GM21381 (cell line): ENCODE data around the gene WRAP73.

Experiments used
- ATAC-seq: cut with Tn5 transposase; IDR thresholded peaks from one replicate; pipeline ENCODE4 v1.9.1; 2021; ENCODE audit warnings: mild to moderate bottlenecking, moderate library complexity; ENCODE audit not compliant: unreplicated experiment

WRAP73 gene

DNA sequence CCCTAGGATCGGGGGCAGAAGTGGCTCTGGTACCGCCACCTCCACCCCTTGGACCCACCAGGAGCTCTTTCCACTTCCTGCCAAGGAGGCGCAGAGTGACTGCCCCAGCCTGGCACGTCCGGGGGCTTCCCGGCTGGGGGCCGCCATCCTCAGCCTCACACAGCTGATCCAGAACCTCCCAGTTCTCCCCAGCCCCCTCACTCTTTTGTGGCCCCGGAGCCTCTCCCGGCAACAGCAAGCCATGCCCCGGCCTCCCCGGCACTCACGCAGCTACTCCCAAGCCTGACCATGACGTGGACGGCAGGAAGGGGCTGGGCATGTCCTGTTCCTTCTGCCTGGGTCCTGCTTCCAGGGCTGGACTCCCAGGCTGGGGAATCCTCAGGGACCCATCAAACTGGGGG lies 19.5 kb upstream of the WRAP73 start:
- ATAC-seq: no peak

- ATAC-seq: no peak
Observed at GRCh38 chr1:3668585-3669300, 18.8 kb upstream of the WRAP73 start.

DNA sequence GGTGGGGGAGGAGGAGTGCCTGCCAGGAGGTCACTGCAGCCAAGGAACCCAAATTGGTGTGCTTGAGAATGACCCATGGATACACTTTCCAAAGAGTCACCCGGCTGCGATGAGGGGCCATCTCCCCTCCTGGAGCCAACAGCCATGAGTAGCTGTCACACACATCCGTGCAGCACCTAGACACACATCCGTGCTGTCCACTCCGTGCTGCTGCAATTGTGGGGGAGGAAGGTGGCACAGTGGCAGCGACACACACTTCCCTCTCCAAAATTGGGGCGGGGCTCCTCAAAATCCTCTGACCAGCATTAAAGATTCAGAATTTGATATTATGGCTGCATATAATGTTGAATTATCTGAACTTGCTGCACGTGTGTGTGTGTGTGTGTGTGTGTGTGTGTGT lies 18.2 kb upstream of the WRAP73 start:
- ATAC-seq: no peak

DNA sequence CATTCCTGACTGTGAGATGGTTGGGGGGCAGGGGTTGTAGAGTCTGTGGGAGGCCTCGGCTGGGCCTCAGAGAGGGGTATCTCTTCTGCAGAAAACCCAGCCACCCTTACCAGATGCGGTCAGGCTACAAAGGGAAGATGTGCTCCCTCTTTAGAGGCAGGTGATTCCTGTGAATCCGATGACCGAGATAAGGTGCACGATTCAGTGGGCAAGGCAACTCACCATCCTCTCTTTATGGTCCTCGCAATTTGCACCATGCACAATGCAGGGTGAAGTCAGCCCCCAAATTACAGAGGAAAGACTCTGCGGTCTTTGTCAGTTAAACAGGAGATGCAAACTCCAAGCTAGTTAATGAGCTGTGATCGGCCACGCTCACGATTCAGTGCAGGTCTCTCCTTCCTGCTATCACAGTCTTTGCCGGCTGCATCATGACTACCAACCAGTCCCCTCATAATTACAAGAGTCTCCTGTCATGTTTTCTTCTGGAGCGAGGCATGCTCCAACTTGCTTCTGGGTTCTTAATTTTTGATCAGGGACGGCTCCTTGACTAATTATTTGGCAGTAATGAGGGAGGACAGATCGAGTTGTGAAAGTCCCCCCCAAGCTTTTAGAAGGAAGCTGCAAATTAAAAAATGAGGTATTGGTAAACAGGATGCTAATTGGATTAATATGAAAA lies 14.9 kb upstream of the WRAP73 start:
- ATAC-seq: no peak

GRCh38 chr1:3663999-3664699 lies 14.2 kb upstream of the WRAP73 start:
- ATAC-seq: no peak

DNA sequence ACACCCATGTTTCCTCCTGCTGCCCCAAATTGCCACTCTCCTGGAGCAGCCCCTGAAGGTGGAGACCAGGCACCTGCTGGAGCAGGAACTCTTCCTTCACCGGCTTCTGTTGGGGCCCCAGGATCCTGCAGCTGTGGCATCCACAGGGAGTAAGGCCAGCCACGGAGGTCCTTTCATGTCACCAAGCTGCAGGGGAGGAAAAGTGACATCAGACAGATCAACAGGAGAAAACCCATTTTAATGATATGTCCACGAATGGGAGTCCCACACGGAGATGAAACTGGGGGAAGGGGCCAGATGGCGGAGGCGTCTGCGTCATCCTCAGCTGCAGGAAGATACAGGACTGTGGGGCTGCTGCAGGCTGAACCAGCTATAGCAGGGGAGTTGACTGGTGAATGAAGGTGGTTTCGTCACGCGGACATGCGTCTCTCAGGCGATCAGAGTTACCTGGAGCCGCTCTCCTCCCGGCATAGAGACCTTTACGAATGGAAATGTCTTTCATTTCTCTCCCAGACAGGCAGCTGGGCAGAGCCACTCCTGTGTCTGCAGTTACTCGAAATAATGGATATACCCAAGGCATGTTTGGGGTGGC lies 12.3 kb upstream of the WRAP73 start:
- no peak for ATAC-seq

DNA sequence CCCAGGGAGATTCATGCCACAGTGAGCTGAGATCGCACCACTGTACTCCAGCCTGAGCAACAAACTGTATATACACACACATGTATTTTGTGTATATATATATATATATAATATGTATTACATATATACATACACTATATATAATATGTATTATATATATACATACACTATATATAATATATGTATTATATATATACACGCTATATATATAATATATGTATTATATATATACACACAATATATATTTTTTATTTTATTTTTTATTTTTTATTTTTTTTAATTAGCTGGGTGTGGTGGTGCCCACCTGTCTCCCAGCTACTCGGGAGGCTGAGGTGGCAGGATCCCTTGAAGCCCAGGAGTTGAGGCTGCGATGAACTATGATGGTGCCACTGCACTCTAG lies 11.7 kb upstream of the WRAP73 start:
- ATAC-seq: no peak

- ATAC-seq: no peak
Observed at GRCh38 chr1:3660704-3661103, 10.8 kb upstream of the WRAP73 start.

- ATAC-seq: no peak
Observed at GRCh38 chr1:3659093-3659492, 9.2 kb upstream of the WRAP73 start.

DNA sequence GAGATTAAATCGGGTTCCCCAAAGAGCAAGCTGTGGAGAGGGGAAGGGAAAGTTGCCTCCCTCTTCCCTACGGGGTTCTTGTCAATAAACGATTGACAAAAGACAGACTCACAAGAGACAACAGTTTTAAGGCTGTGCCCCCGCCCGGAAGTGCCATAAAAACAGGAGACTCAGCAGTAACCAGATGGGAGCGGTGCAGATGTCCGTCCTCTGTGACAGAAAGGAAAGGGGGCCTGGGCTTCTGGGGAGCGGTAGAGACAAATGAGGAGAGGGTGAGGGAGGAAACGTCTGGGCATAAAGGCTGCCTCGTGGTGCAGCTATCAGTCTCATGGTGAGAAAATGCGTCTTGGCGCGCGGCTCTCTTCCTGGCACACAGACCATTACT lies 8.3 kb upstream of the WRAP73 start:
- ATAC-seq: no peak

DNA sequence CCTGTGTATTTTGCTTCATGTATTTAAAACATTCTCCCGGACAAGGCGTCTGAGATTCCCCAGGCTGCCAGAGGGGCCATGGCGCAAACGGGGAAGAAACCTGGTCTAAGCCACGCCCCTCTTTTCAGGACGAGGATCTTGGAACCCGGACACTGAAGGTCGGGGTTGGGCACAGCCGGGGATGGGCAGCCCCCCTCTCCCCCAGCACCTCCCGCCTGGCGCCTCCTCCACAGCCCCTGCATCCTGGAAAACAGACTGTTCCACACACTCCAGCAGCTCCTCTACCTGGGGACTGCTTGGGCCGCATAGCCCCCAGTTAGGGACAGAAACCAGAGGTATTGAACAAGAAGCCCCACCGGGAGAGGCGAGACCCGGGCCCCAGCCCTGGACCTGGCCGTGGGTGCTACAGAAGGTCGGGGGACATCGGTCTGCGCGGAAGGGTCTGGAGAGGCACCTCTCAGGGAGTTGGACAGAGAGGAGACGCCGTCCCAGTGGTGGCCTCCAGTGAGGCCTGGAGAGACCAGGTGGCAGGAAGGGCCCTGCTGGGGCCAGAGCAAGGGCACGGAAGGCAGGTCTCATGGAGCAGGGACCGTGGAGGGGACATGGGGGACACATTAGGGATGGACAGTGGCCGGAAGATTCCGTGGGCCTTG lies 7.8 kb upstream of the WRAP73 start:
- ATAC-seq: no peak

GRCh38 chr1:3657096-3657475 lies 7.2 kb upstream of the WRAP73 start:
- peak; percentile 4 for ATAC-seq

GRCh38 chr1:3656450-3657095 lies 6.7 kb upstream of the WRAP73 start:
- peak; percentile 63 for ATAC-seq

- no peak for ATAC-seq
Observed at GRCh38 chr1:3654549-3655281, 4.8 kb upstream of the WRAP73 start.

DNA sequence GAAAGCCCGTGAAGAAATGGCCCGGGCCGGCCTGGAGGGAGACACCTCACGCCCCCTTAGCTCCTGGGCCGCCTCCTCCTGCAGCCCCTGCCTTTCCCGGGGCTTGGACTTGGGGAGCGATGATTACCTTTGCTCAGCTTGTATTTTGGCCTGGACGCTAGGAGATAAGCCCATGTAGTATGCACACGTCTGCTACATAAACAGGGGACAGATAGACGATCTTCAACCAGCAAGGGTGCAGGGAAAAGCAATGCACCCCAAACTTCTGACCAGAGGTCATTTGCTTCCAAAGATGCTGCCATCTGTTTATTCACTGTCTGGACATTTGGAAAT lies 3.3 kb upstream of the WRAP73 start:
- no peak for ATAC-seq

DNA sequence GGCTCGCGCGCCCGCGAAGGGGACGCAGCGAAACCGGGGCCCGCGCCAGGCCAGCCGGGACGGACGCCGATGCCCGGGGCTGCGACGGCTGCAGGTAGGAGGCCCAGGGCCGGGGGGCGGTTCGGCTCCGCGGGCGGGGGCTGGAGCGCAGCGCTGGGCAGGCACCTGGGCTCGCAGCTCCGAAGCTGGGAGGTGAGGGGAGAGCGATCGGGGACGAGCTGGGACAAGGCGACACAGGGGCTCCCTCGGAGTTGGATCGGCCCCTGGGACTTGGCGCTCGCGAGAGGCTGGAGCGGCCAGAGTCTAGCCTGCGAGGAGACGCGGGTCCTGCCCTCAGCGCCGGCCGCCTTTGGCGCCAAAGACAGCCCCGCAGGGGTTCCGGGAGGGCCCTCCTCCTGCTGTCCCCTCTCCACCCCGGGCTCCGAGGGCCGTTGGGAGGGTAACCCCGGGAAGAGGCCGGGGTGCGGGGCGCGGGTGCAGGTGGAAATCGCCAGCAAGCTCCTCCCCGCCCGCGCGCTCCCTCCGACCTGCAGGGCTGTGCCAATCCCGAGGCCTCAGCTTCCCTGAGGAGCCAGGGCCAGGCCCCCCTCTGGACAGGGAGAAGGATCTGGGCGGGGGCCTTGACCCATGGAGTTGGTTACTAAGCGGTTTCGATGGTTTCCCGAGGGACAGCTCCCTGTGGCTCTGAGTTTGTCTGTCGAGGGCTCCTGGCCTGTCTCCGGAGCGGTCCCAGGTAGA lies 2.8 kb upstream of the WRAP73 start:
- no peak for ATAC-seq

DNA sequence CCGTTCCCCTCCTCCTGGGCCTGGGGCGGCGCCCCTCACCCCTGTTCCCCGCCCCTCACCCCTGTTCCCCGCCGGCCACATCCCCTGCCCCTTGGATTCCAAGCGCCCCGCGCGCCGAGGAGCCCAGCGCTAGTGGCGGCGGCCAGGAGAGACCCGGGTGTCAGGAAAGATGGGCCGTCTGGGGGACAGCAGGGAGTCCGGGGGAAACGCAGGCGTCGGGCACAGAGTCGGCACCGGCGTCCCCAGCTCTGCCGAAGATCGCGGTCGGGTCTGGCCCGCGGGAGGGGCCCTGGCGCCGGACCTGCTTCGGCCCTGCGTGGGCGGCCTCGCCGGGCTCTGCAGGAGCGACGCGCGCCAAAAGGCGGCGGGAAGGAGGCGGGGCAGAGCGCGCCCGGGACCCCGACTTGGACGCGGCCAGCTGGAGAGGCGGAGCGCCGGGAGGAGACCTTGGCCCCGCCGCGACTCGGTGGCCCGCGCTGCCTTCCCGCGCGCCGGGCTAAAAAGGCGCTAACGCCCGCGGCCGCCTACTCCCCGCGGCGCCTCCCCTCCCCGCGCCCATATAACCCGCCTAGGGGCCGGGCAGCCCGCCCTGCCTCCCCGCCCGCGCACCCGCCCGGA lies 2.1 kb upstream of the WRAP73 start, which contains the start of gene TP73:
TSS of gene TP73 (plus strand) at position 587 of the 618 bp plus-strand sequence. CDS start 29,850 bp downstream, outside the sequence.
- ATAC-seq: no peak

DNA sequence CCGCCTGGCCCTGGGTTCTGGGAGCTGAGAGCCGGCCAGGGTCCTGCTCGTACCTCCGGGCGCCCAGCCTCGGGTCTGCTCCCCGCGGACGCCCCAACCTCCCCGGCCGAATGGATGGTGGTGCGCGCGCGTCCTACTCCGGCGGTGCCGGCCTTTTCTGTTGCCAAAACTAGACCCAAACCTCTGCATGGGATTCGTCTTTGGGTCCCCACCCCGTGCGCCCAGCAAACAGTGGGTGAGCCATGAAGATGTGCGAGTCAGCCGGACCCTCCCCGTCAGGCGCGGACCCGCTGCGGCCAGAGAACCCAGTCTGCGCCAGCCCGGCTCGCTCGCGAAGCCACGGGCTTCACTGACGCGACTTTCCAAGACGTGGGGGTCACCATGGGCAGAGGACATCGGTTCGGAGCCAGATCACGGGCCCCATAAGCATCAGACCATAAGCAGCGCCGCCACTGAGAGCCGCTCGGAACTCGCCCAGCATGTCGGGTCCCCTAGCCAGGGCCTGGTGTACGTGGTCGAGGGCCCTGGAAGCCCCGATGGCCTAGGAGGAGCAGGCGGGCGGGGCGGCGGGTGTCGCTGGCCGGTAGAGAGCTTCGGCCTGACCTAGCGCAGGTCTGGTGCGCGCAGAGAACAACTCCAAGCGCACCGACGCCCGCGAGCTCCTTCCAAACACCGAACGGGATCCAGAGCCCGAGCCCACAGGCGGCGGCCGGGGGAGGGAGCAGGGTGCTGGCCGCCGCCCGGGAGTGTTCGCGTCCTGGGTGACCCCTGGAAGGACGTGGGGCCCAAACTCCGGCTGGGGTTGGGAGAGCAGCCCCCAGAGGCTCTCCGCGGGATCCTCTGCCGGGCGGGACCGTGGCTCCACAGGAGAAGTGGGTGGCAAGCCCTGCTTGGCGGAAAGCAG lies 1.4 kb upstream of the WRAP73 start:
- ATAC-seq: no peak
